ENCODE measurements around the gene C2orf15. TPM values are rescaled to one million over a fixed set of nuclear protein-coding genes. Genes with fewer than 3 reads are reported as not detected.

The C2orf15 gene, protein sequence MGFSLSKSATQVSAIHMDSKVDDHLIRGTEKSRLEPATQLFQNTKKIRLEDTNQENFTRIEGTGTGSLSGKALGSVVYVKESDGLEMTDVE
- total RNA-seq, result 1 to 10 TPM in 1 of 6 experiments, under 1 TPM in 5; 0.24 to 1.4 (median 0.44) TPM
- long read RNA-seq, result 0 reads

DNA sequence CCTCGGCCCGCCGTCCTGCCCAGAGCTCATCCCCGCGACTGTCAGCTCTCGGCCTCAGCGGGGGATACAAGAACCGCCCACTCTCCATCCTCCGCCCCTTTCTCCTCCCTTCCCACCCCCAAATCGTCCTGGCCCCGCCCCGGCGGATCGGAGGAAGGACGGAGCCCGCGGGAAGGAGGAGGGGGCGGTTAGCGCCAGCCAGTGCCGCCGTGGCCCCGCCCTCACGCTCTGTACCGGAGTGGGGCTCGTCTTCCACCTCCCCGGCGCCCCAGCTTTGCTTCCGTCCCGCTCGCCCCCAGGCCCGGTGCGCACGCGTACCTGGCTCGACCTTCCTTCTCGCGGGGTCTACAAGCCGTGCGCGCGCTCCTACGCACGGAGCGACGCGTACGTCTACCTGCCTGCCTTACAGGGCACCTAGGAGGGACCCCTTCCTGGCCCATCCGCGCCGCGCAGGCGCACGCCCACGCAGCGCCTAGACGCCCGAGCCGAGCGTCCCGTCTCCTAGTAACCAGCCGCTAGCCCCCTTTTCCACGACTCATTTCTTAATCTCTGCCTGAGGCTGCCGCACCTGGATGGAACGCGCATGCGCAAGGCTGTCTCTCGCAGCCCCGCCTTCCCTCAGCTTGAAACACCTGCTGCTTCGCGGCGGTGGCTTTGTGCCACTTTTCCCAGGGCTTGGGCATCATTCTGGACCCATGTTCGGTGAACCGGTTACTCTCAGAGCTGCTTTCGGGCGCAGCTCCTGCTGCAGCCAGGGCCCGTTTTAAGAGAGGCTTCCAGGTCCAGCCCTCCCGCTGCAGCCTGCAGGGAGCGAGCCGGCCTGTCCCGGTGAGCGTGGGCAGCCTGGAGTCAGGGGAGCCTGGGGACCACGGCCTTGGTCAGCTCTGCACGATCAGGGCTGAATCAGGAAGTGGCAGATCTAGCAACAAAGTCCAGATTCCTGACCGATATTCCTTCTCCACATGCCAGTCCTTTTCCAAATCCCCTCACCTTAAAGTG, at the start of gene C2orf15:
TSS of gene C2orf15 (plus strand) at position 598 of the 999 bp plus-strand sequence. CDS start 8,852 bp downstream, outside the sequence.
- peak; percentile 98 for DNase-seq
- peak within 1 kb of the TSS; percentile 77 to 88 (median 81) for H3K4me3 ChIP-seq
- peak; percentile 97 to 99 (median 97) for ATAC-seq
- H3K27ac ChIP-seq, result peak within 1 kb of the TSS; percentile 61 to 73 (median 62)
- H3K36me3 ChIP-seq, result no peaks in the 10 kb centered on the region
- no peaks in the 10 kb centered on the region for H3K27me3 ChIP-seq
- under 1% methylated on average over 49 of the region's 84 CpGs for WGBS (ENCODE audit: insufficient coverage, low coverage, low lambda C conversion rate, missing lambda C conversion rate)
- no peaks in the 10 kb centered on the region for H3K9me3 ChIP-seq
- peaks cover 0 to 7% (median 0%) of the 10 kb centered on the region in 4 donors for H3K4me1 ChIP-seq
- intact Hi-C loops (cut with DNase I), result no loop called here
- TF ChIP-seq POLR2A (IDR thresholded peaks at IDR 0.05), result no peak
- TF ChIP-seq, protein P1, sequence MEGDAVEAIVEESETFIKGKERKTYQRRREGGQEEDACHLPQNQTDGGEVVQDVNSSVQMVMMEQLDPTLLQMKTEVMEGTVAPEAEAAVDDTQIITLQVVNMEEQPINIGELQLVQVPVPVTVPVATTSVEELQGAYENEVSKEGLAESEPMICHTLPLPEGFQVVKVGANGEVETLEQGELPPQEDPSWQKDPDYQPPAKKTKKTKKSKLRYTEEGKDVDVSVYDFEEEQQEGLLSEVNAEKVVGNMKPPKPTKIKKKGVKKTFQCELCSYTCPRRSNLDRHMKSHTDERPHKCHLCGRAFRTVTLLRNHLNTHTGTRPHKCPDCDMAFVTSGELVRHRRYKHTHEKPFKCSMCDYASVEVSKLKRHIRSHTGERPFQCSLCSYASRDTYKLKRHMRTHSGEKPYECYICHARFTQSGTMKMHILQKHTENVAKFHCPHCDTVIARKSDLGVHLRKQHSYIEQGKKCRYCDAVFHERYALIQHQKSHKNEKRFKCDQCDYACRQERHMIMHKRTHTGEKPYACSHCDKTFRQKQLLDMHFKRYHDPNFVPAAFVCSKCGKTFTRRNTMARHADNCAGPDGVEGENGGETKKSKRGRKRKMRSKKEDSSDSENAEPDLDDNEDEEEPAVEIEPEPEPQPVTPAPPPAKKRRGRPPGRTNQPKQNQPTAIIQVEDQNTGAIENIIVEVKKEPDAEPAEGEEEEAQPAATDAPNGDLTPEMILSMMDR (IDR thresholded peaks at IDR 0.05), result no peak

DNA sequence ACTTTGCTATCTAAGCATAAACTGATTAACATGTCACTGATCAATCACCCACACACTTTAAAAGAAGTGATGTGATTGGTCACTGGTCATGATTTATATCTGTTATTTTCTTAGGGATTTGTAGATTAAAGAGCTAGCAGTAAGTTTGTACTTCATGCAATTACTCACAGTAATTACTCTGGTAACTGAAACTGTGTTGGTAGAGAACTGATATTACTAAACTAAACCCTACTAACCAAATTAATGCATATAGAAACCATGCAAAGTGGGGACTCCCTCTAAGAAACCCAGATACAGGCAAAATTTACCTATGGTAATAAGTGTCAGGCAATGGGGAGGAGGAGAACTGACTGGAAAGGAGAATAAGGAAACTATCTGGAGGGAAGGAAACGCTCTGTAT, 44.8 kb upstream of the C2orf15 start:
- no peaks in the 10 kb centered on the region for H3K9me3 ChIP-seq
- H3K27me3 ChIP-seq, result no peaks in the 10 kb centered on the region
- no peak overlapping the region for H3K27ac ChIP-seq
- WGBS (ENCODE audit: insufficient coverage, low coverage, low lambda C conversion rate, missing lambda C conversion rate), result 80% methylated on average over 1 of the region's 1 CpG
- H3K4me3 ChIP-seq, result no peak overlapping the region
- DNase-seq (no peak), ATAC-seq (no peak)
- H3K4me1 ChIP-seq, result peaks cover 0 to 5% (median 0%) of the 10 kb centered on the region in 4 donors
- intact Hi-C loops (cut with DNase I), result no loop called here
- H3K36me3 ChIP-seq, result no peaks in the 10 kb centered on the region
- TF ChIP-seq, protein P1 (IDR thresholded peaks at IDR 0.05), result no peak
- no peak for TF ChIP-seq POLR2A (IDR thresholded peaks at IDR 0.05)

DNA sequence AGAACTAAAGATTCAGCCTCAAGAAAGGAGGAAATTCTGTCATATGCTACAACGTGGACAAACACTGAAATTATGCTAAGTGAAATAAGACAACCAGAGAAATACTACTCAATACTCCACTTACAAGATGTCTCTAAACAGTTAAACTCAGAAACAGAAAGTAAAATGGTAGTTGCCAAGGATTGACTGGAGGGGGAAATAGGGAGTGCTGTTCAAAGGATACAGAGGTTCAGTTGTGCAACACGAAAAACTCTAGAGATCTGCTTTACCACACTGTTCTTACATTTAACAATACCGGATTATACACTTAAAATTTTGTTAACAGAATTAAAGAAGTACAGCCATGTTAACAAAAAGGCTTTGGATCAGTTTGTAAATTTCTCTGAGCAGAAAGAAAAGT, 39.8 kb upstream of the C2orf15 start:
- WGBS (ENCODE audit: insufficient coverage, low coverage, low lambda C conversion rate, missing lambda C conversion rate), result 4% methylated on average over 3 of the region's 3 CpGs
- H3K4me3 ChIP-seq, result no peak overlapping the region
- DNase-seq, result no peak
- no peaks in the 10 kb centered on the region for H3K27me3 ChIP-seq
- peaks cover 0 to 5% (median 0%) of the 10 kb centered on the region in 4 donors for H3K4me1 ChIP-seq
- H3K27ac ChIP-seq, result peak overlapping the region in 1 of 3 donors; percentile 26
- no peaks in the 10 kb centered on the region for H3K36me3 ChIP-seq
- peak; percentile 91 to 98 (median 94) for ATAC-seq
- H3K9me3 ChIP-seq, result no peaks in the 10 kb centered on the region
- TF ChIP-seq, protein P1 (IDR thresholded peaks at IDR 0.05), result peak in 3 of 4 donors; percentile 18 to 25 (median 18)
- TF ChIP-seq POLR2A (IDR thresholded peaks at IDR 0.05), result no peak
- intact Hi-C loops (cut with DNase I), result no loop called here

DNA sequence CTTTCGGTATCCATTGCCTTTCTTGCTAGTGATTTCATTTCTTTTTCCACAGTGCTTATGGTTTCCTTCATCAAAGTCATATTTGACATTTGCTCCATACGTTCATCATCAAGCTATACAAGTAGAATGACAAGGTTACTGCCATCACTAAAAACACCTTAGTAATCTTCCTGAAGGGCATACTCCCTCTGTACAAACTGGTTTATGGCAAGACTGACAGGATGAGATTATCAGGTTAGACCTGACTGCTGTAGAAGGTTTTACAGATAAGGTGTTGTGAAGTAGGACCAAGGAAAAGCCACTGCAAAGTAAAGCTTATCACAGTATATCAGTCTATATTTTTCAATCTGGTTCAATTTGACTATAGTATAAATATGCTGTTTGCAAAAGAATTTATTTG, 37.5 kb upstream of the C2orf15 start:
- ATAC-seq, result no peak
- 92% methylated on average over 2 of the region's 2 CpGs for WGBS (ENCODE audit: insufficient coverage, low coverage, low lambda C conversion rate, missing lambda C conversion rate)
- H3K9me3 ChIP-seq, result no peaks in the 10 kb centered on the region
- DNase-seq, result no peak
- no peaks in the 10 kb centered on the region for H3K27me3 ChIP-seq
- intact Hi-C loops (cut with DNase I), result no loop called here
- H3K36me3 ChIP-seq, result no peaks in the 10 kb centered on the region
- TF ChIP-seq POLR2A (IDR thresholded peaks at IDR 0.05), result no peak
- TF ChIP-seq, protein P1 (IDR thresholded peaks at IDR 0.05), result no peak
- no peak overlapping the region for H3K4me3 ChIP-seq
- H3K27ac ChIP-seq, result no peak overlapping the region
- H3K4me1 ChIP-seq, result peaks cover 0 to 5% (median 0%) of the 10 kb centered on the region in 4 donors
